ENCODE measurements around the gene ZNF534. TPM values are rescaled to one million over a fixed set of nuclear protein-coding genes. Genes with fewer than 3 reads are reported as not detected.

ZNF534 gene
- under 0.01 and 0.20 TPM in 2 replicates for total RNA-seq

GRCh38 chr19:52428937-52429336 is at the start of gene ZNF534:
ZNF534 (plus strand) TSS chr19:52429148; CDS start chr19:52431475, 2,327 bp downstream.

GRCh38 chr19:52397310-52398080 is 31.5 kb upstream of the ZNF534 start, which contains the start of gene ZNF528:
ZNF528 (plus strand) TSS chr19:52397849; CDS start chr19:52402014, 4,165 bp downstream.

GRCh38 chr19:52453324-52454094 is 24.6 kb downstream of the ZNF534 start, which contains the start of gene ZNF578:
ZNF578 (plus strand) TSS chr19:52453553; CDS start chr19:52501846, 48,293 bp downstream.

Small RNA genes within 50 kb of the gene (small RNA-seq; reads per million reads assigned to genes)
- gene AC010332.1: not detected

Other genes with a start within 250 kb of the ZNF534 start
- 182 and 201 TPM in 2 replicates for gene PPP2R1A, start 239.1 kb upstream of the ZNF534 start, total RNA-seq
- 7.4 and 8.5 TPM in 2 replicates for gene ZNF766, start 159.6 kb upstream of the ZNF534 start, total RNA-seq
- gene ZNF480, start 132.0 kb upstream of the ZNF534 start, total RNA-seq: 7.0 and 7.8 TPM in 2 replicates
- gene ZNF610, start 92.9 kb upstream of the ZNF534 start, total RNA-seq: 0.78 and 2.9 TPM in 2 replicates
- 17.3 and 17.4 TPM in 2 replicates for gene ZNF880, start 59.2 kb upstream of the ZNF534 start, total RNA-seq
- gene ZNF528, start 31.3 kb upstream of the ZNF534 start, total RNA-seq: 13.1 and 17.6 TPM in 2 replicates
- gene ZNF578, start 24.4 kb downstream of the ZNF534 start, total RNA-seq: 1.6 and 2.2 TPM in 2 replicates
- gene ZNF808, start 98.5 kb downstream of the ZNF534 start, total RNA-seq: 15.2 and 16.2 TPM in 2 replicates
- gene ZNF701, start 141.1 kb downstream of the ZNF534 start, total RNA-seq: 9.2 and 12.9 TPM in 2 replicates
- 34.5 and 38.5 TPM in 2 replicates for gene ZNF83, start 209.2 kb downstream of the ZNF534 start, total RNA-seq

All from subcutaneous preadipocyte (primary cell).